ENCODE data around the gene TAS2R40.

DNA sequence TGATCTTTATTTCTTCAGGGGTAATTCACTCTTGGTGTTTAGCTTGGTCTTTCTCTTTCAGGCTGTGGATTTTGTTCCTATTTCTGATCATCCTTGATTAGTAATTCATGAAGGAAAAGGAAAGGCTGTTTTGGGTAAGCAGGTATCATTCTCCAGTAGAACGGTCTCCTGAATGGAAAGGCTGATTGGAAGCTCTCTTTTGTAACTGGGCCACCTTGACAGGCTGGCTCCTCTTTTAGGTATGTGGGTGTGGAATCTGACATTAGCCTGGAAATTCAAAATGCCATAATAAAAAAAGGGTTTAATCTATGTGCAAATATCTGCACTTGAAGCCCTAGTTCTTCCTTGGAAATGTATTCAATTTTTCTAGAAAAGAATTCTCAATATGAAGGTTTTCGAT, 19.7 kb upstream of the TAS2R40 start:
- TF ChIP-seq GATA2 (IDR thresholded peaks at IDR 0.05; ENCODE audit: low read depth, low read length), result no peak
- TF ChIP-seq GATA3 (IDR thresholded peaks at IDR 0.05; ENCODE audit: low read depth, low read length), result no peak

All from SH-SY5Y (cell line).